Stimulated activated CD4-positive, alpha-beta T cell treated with anti-CD3 and anti-CD28 coated beads, Interleukin-4, amount 100 ng/mL, for 24 hours (primary cell): ENCODE data around the gene CCDC7.
"Not testable (repeated sequence)": the region's sequence is repeated elsewhere in the genome, so short reads cannot be mapped to it uniquely, and the experiment has no call there.

ENCODE experiments used
- DNase-seq: peaks from one replicate; pipeline ENCODE4 v3.0.0-alpha.2; 2020

Gene CCDC7

GRCh38 chr10:32890444-32890843 is 444.5 kb downstream of the CCDC7 start:
- DNase-seq = no peak

- DNase-seq = no peak
Measured at GRCh38 chr10:32891261-32891660, 445.3 kb downstream of the CCDC7 start.

- no peak for DNase-seq
Measured at GRCh38 chr10:32893434-32893833, 447.5 kb downstream of the CCDC7 start.

- DNase-seq = no peak
Measured at GRCh38 chr10:32893916-32894664, 448.1 kb downstream of the CCDC7 start.

- not testable (repeated sequence) for DNase-seq
Measured at GRCh38 chr10:32895200-32895968, 449.4 kb downstream of the CCDC7 start.

DNA sequence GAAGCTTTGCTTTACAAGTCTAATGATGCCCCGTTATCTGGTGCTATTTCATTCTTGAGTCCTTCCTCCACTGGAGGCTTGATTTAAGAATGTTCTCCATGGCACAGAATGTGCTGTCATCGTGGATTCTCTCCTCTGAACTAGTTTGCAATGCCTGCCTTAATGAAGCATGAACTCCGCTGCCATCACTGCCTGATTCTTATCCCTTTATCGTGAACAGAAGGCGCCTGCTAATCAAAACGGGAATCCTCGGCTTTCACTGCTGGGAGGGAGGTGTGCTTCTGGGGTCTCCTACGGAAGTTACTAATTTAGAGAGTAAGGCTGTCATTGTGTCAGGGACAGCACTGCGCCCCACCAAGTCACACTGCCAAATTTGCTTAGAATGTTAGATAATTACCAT is 455.9 kb downstream of the CCDC7 start:
- no peak for DNase-seq

DNA sequence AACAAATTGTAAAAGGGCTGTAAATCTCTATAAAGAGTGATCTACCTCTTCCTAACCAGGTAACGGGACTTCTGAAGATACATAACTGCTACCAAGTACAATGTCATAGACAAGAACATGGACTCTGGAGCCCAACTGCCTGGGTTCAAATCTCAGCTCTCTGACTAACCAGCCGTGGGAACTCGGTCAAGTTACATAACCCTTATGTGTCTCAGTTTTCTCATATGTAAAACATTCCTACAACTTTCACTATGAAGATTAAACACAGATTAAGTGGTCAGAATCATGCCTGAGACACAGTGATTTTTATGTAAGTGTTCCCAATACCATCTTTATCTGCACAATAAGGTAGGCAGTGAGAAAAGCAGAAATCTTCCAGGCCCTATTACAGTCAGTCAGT is 459.5 kb downstream of the CCDC7 start:
- no peak for DNase-seq

DNA sequence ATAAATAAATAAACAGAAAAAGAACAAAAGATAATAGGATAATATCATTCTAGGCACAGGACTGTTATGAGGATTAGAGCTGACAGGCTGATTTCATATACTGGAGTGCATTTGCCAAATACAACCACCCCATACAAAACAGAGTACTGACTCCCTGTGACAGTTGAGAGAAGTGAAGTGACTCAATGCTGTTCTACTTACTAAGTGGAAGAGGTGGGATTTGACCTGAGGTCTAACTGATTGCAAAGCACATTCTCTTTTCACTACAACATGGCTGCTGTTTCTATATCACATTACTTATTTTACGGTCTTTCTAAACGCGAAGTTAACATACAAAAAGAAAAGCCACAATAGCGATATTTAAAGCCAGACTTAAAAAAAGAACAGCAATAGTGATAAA is 460.7 kb downstream of the CCDC7 start:
- no peak for DNase-seq

DNA sequence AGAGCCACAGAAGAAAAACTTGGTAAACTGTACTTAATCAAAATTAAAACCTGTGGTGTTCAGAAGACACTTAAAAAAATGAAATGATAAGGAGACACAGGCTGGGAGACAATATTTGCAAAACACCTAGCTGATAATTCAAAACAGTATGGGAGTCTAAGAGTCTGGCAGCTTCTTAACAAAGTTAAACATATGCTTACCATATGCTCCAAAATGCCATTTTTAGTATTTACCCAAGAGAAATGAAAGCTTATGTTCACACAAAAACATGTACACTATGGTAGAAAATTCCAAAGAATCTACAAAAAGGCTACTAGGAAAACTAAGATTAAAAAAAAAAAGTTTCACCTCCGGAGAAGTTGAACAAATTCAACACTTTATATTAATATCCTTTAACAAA is 463.5 kb downstream of the CCDC7 start:
- no peak for DNase-seq

- not testable (repeated sequence) for DNase-seq
Measured at GRCh38 chr10:32909970-32910369, 464.0 kb downstream of the CCDC7 start.

DNA sequence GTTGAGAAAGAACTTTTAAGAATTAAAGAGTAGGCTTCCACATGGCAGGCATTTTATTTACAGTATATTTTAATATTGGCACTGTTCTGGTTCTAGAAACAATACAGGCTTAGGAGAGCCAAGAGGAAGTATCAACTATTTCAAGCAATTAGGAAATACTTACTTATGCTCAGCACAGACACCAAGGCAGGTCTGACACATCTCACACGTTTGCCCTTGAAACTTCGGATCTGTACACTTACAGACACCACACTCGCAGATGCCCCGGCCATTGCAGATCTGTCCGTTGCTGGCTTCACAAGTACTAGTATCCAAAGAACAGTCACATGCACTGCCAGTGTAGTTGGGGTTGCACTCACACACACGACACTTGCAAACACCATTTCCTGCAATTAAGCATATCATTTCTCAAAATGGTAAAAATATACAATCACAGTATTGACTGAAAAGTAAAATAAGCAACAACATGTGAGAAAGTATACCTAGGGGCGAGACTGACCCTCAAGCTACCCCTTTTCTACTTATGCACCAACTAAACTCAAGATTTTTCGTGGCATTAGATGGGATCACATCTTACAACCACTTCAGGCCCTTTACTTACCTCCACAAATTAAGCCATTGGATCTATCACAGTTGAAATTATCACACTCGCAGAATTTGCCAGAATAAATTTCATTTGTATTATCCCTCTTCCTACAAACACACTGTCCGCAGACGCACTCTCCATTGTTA is 465.5 kb downstream of the CCDC7 start:
- no peak for DNase-seq

- not testable (repeated sequence) for DNase-seq
Measured at GRCh38 chr10:32917817-32918216, 471.9 kb downstream of the CCDC7 start.

DNA sequence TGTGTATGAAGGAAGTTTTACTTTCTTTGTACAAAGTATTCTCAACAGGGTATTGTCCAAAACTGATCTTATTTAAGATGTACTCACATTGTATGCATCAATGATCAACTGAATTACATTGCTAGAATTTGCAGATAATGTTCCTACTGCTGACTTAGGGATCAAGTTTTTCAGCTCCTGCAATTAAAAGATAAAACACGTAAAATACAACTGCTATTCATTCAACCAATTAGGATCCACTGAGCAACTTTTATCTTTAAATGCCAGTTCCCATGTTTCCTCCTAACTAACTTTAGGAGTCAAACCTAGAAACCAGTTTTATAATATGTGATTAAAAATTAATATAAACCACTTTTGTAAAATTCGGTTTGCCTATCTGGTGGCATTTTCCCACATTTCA is 476.2 kb downstream of the CCDC7 start:
- no peak for DNase-seq

- no peak for DNase-seq
Measured at GRCh38 chr10:32923134-32923533, 477.2 kb downstream of the CCDC7 start.

DNA sequence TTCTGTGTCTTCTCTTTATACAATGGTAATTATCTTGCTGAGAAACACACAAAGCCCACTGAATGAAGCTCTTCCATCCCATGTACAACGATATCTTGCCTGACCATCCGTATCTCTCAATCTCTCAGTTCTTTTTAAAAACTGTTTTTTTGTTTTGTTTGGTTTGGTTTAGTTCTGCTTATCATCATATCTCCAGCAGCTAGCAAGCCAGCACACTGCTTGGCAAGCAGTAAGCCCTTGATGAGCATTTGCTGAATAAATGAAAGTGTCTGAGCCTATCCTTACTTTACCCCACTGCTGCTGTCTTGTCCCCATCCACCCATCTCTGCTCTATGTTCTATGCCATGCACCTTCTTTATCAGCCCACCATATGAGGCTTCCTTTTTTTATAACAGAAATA is 477.9 kb downstream of the CCDC7 start:
- no peak for DNase-seq
